ENCODE results near the gene CNMD. TPM values are rescaled to one million over a fixed set of nuclear protein-coding genes. Genes with fewer than 3 reads are reported as not detected.

CNMD gene
- total RNA-seq, 2 experiments from 2014 or later: not detected

DNA sequence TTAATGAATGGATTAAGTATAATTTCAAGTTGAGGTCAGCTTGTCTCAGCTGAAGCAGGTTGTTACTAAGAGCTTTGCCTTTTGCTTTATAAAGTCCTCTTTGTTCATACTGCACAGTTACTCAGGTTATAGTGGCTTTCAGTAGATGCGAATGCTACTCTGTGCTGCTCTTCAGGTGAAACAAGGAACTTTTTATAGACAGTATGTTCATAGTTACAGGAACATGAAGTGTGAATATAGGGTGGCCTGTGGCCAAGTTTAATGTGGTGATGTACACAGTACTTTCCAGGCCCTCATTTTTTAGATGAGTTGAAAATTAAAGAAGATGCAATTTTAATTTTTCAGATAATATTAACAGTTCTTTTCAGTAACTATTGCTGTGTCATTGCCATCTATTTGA, 66.2 kb downstream of the CNMD start:
- ChIA-PET POLR2A (interaction anchor here (1.4 kb wide), 1 partner anchor 21 kb away, joined by 4 read pairs; the partner anchor contains the start of gene SUGT1), CTCF (ENCODE audit: unreplicated experiment) (no interaction called here)
- Histone ChIP-seq H3K9me2 (ENCODE audit: insufficient read depth, low read length) (no peaks in the 10 kb centered on the region), H4K20me1 (ENCODE audit: insufficient read depth, low read length) (no peaks in the 10 kb centered on the region), H3K79me2 (ENCODE audit: insufficient read depth, low read depth, low read length) (peaks cover 6% of the 10 kb centered on the region; the same call in 1 of the 2 replicates), H3K4me1 (ENCODE audit: insufficient read depth, low read length, poor library complexity, severe bottlenecking) (no peaks in the 10 kb centered on the region), H2AFZ (ENCODE audit: low read length) (no peak overlapping the region), H3K4me3 (ENCODE audit: low read depth, low read length, poor library complexity, severe bottlenecking) (no peak overlapping the region), H3K4me2 (ENCODE audit: low read length) (no peak overlapping the region), H3K27ac (ENCODE audit: low read depth, low read length, poor library complexity, severe bottlenecking) (no peak overlapping the region), H3K9me3 (ENCODE audit: low read length) (no peaks in the 10 kb centered on the region), H3K36me3 (ENCODE audit: insufficient read depth, low read length) (peaks cover 93% of the 10 kb centered on the region)
- intact Hi-C loops (cut with micrococcal nuclease; ENCODE audit: unreplicated experiment): no loop called here
- no peak for DNase-seq (ENCODE audit: low spot score)
- no TSS peak for BruUV-seq (replicated peaks)
- TF ChIP-seq, protein P1, sequence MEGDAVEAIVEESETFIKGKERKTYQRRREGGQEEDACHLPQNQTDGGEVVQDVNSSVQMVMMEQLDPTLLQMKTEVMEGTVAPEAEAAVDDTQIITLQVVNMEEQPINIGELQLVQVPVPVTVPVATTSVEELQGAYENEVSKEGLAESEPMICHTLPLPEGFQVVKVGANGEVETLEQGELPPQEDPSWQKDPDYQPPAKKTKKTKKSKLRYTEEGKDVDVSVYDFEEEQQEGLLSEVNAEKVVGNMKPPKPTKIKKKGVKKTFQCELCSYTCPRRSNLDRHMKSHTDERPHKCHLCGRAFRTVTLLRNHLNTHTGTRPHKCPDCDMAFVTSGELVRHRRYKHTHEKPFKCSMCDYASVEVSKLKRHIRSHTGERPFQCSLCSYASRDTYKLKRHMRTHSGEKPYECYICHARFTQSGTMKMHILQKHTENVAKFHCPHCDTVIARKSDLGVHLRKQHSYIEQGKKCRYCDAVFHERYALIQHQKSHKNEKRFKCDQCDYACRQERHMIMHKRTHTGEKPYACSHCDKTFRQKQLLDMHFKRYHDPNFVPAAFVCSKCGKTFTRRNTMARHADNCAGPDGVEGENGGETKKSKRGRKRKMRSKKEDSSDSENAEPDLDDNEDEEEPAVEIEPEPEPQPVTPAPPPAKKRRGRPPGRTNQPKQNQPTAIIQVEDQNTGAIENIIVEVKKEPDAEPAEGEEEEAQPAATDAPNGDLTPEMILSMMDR (conservative IDR thresholded peaks at IDR 0.05; ENCODE audit: low read length): no peak
- no peak for TF ChIP-seq EZH2phosphoT487 (IDR thresholded peaks at IDR 0.05; ENCODE audit: borderline replicate concordance, low read depth, low read length)

DNA sequence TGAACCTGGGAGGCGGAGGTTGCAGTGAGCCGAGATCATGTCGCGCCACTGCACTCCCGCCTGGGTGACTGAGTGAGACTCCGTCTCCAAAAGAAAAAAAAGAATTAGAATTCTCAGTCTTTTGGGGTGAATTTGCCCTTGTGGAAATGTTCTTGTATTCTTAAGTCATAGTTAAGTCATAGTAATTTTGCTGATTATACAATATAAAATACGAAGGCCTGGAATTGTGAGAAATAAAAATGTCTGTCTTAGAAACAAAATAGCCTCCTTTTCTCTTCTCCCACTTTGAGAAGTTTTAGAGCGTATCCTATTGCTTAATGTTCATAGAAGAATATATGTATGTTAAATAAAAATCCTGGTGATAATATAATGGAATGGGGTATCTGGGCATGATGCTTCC, 68.9 kb downstream of the CNMD start:
- Histone ChIP-seq H3K9me3 (ENCODE audit: low read length) (no peaks in the 10 kb centered on the region), H3K79me2 (ENCODE audit: insufficient read depth, low read depth, low read length) (peaks cover 6% of the 10 kb centered on the region; the same call in 1 of the 2 replicates), H3K4me2 (ENCODE audit: low read length) (no peak overlapping the region), H3K9me2 (ENCODE audit: insufficient read depth, low read length) (no peaks in the 10 kb centered on the region), H3K4me1 (ENCODE audit: insufficient read depth, low read length, poor library complexity, severe bottlenecking) (no peaks in the 10 kb centered on the region), H3K36me3 (ENCODE audit: insufficient read depth, low read length) (peaks cover 94% of the 10 kb centered on the region), H2AFZ (ENCODE audit: low read length) (no peak overlapping the region), H4K20me1 (ENCODE audit: insufficient read depth, low read length) (no peaks in the 10 kb centered on the region), H3K27ac (ENCODE audit: low read depth, low read length, poor library complexity, severe bottlenecking) (no peak overlapping the region), H3K4me3 (ENCODE audit: low read depth, low read length, poor library complexity, severe bottlenecking) (no peak overlapping the region)
- TF ChIP-seq, protein P1 (conservative IDR thresholded peaks at IDR 0.05; ENCODE audit: low read length): no peak
- TF ChIP-seq EZH2phosphoT487 (IDR thresholded peaks at IDR 0.05; ENCODE audit: borderline replicate concordance, low read depth, low read length): no peak
- POLR2A ChIA-PET: interaction anchor here (0.6 kb wide), 1 partner anchor 32 kb away, joined by 4 read pairs; no protein-coding TSS in a partner anchor
- CTCF ChIA-PET (ENCODE audit: unreplicated experiment): no interaction called here
- intact Hi-C loops (cut with micrococcal nuclease; ENCODE audit: unreplicated experiment): no loop called here
- no peak for DNase-seq (ENCODE audit: low spot score)
- BruUV-seq (replicated peaks): no TSS peak

DNA sequence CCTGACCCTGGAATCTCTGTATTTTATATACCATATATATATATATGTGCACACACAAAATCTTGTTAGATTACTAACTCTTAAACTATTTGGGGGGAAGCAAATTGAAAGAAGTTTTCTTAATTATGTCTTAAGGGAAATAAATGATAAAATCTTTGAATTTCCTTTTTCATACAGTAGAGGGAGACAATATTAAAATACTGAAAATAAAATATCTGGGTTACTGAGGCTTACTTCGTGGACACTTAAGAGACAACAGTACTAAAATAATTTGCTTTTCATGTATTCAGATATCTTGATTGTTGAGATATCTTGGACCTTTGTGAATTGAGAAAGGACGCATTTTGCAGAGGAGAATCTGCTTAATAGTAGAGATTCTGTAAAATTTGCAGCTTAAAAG, 69.9 kb downstream of the CNMD start:
- intact Hi-C loops (cut with micrococcal nuclease; ENCODE audit: unreplicated experiment): loop anchor here (5.0 kb wide), 1 partner anchor 138 kb away; no protein-coding TSS in a partner anchor
- no TSS peak for BruUV-seq (replicated peaks)
- H3K9me2 ChIP-seq (ENCODE audit: insufficient read depth, low read length): no peaks in the 10 kb centered on the region
- no peak overlapping the region for H3K4me3 ChIP-seq (ENCODE audit: low read depth, low read length, poor library complexity, severe bottlenecking)
- H3K4me1 ChIP-seq (ENCODE audit: insufficient read depth, low read length, poor library complexity, severe bottlenecking): no peaks in the 10 kb centered on the region
- ChIA-PET CTCF (ENCODE audit: unreplicated experiment) (no interaction called here), POLR2A (no interaction called here)
- no peak overlapping the region for H3K27ac ChIP-seq (ENCODE audit: low read depth, low read length, poor library complexity, severe bottlenecking)
- H4K20me1 ChIP-seq (ENCODE audit: insufficient read depth, low read length): no peaks in the 10 kb centered on the region
- peaks cover 6% of the 10 kb centered on the region; the same call in 1 of the 2 replicates for H3K79me2 ChIP-seq (ENCODE audit: insufficient read depth, low read depth, low read length)
- H3K4me2 ChIP-seq (ENCODE audit: low read length): no peak overlapping the region
- TF ChIP-seq, protein P1 (conservative IDR thresholded peaks at IDR 0.05; ENCODE audit: low read length): peak; percentile 40
- TF ChIP-seq EZH2phosphoT487 (IDR thresholded peaks at IDR 0.05; ENCODE audit: borderline replicate concordance, low read depth, low read length): no peak
- H2AFZ ChIP-seq (ENCODE audit: low read length): no peak overlapping the region
- no peaks in the 10 kb centered on the region for H3K9me3 ChIP-seq (ENCODE audit: low read length)
- DNase-seq (ENCODE audit: low spot score): no peak
- H3K36me3 ChIP-seq (ENCODE audit: insufficient read depth, low read length): peaks cover 95% of the 10 kb centered on the region
